Esophagus squamous epithelium (tissue), 5 donors: ENCODE measurements around the gene GSG1. TPM values are rescaled to one million over a fixed set of nuclear protein-coding genes. Genes with fewer than 3 reads are reported as not detected.
"Not testable (repeated sequence)": the region's sequence is repeated elsewhere in the genome, so short reads cannot be mapped to it uniquely, and the experiment has no call there.

Experiments
- DNase-seq: peaks from one replicate; lab custom pipeline; 2025; lab: John Stamatoyannopoulos, UW
- H3K27ac ChIP-seq, 4 donors: fragments of 200-600 bp; sonication (generic); one replicate each; pipeline ENCODE4 v1.5.1; 2016 to 2019; ENCODE audit warnings: mild to moderate bottlenecking in 1 of 4
- H3K27me3 ChIP-seq, 4 donors: fragments of 200-600 bp; sonication (generic); 1 replicate in 3 of 4; 2 replicates in 1 of 4; pipeline versions ENCODE4 v1.5.1 to v1.6.0; 2017 to 2021; ENCODE audit warnings: antibody characterized with exemption in 1 of 4
- H3K36me3 ChIP-seq, 3 donors: fragments of 200-600 bp; sonication (generic); one replicate each; pipeline ENCODE4 v1.5.1; 2016 to 2019
- H3K4me1 ChIP-seq, 3 donors: fragments of 200-600 bp; sonication (generic); one replicate each; pipeline ENCODE4 v1.5.1; 2017 to 2019
- H3K4me3 ChIP-seq, 4 donors: fragments of 200-600 bp; sonication (generic); 1 replicate in 3 of 4; 2 replicates in 1 of 4; pipeline ENCODE4 v1.5.1; 2016 to 2019; ENCODE audit warnings: mild to moderate bottlenecking in 2 of 4, moderate library complexity in 1 of 4
- H3K9me3 ChIP-seq, 3 donors: fragments of 200-600 bp; sonication (generic); one replicate each; pipeline ENCODE4 v1.5.1; 2016 to 2019
- CTCF ChIP-seq, 6 experiments: fragments of 450-650 bp in 4 of 6; fragments of 200-600 bp in 2 of 6; sonication (generic) in 2 of 6; IDR thresholded peaks; one replicate each; pipeline ENCODE4 v1.5.1; 2016 to 2019; ENCODE audit warnings: antibody characterized with exemption in 6 of 6, mild to moderate bottlenecking in 4 of 6, moderate library complexity in 4 of 6
- POLR2A ChIP-seq, 4 donors: fragments of 450-650 bp; IDR thresholded peaks; one replicate each; pipeline ENCODE4 v1.6.1; 2017; ENCODE audit warnings: antibody characterized with exemption in 4 of 4, mild to moderate bottlenecking in 4 of 4, moderate library complexity in 3 of 4
- WGBS, 2 donors: methylation state at CpG; one replicate each; pipeline ENCODE4 v1.1.5; 2018; 5-methylcytosine and 5-hydroxymethylcytosine counted together
- intact Hi-C: fragments of 100-400 bp; cut with DNase I; formaldehyde crosslinking; loops from one replicate; pipeline ENCODE4 v1.15.0; 2022
- total RNA-seq, 4 donors: library from RNA; depleted of rRNA; stranded (reverse); fragments of >200 nt; gene quantifications; one replicate each; pipeline ENCODE4 v1.1.0, GENCODE V29; 2016
- donor health status: DM: yes; HTN: yes; CAD: no.

Gene GSG1
- total RNA-seq, 4 donors from 2014 or later, result not detected

- Histone ChIP-seq H3K9me3 (no peaks in the 10 kb centered on the region), H3K27ac (no peak overlapping the region), H3K4me1 (peaks cover 0 to 18% (median 0%) of the 10 kb centered on the region in 3 donors), H3K36me3 (peaks cover 0 to 15% (median 0%) of the 10 kb centered on the region in 3 donors), H3K4me3 (no peak overlapping the region), H3K27me3 (no peaks in the 10 kb centered on the region)
- intact Hi-C loops, result no loop called here
- TF ChIP-seq CTCF (IDR thresholded peaks at IDR 0.05) (no peak), POLR2A (IDR thresholded peaks at IDR 0.05) (no peak)
- WGBS, 2 donors, result 90 to 100% methylated on average over 4 of the region's 5 CpGs
- DNase-seq, result no peak
Measured at GRCh38 chr12:13087766-13088165, 15.7 kb downstream of the GSG1 start.

GRCh38 chr12:13085968-13086686 is 17.3 kb downstream of the GSG1 start:
- no peaks in the 10 kb centered on the region for H3K9me3 ChIP-seq
- TF ChIP-seq CTCF (IDR thresholded peaks at IDR 0.05) (no peak), POLR2A (IDR thresholded peaks at IDR 0.05) (no peak)
- 56 to 80% methylated on average over 7 of the region's 7 CpGs for WGBS, 2 donors
- no peak overlapping the region for H3K4me3 ChIP-seq
- peaks cover 0 to 18% (median 0%) of the 10 kb centered on the region in 3 donors for H3K4me1 ChIP-seq
- intact Hi-C loops, result no loop called here
- peak overlapping the region in 2 of 4 donors; percentile 37 to 48 for H3K27ac ChIP-seq
- peaks cover 0 to 30% (median 0%) of the 10 kb centered on the region in 3 donors for H3K36me3 ChIP-seq
- no peaks in the 10 kb centered on the region for H3K27me3 ChIP-seq
- DNase-seq, result no peak

GRCh38 chr12:13084898-13085640 is 18.4 kb downstream of the GSG1 start:
- Histone ChIP-seq H3K4me3 (no peak overlapping the region), H3K27me3 (no peaks in the 10 kb centered on the region), H3K27ac (peak overlapping the region in 3 of 4 donors; percentile 13 to 48 (median 37)), H3K36me3 (peaks cover 0 to 41% (median 0%) of the 10 kb centered on the region in 3 donors), H3K9me3 (no peaks in the 10 kb centered on the region), H3K4me1 (peaks cover 0 to 18% (median 0%) of the 10 kb centered on the region in 3 donors)
- no peak for DNase-seq
- intact Hi-C loops, result no loop called here
- TF ChIP-seq CTCF (IDR thresholded peaks at IDR 0.05), result no peak
- TF ChIP-seq POLR2A (IDR thresholded peaks at IDR 0.05), result no peak
- WGBS, 2 donors, result 86 to 91% methylated on average over 10 of the region's 11 CpGs

- peaks cover 0 to 18% (median 0%) of the 10 kb centered on the region in 3 donors for H3K4me1 ChIP-seq
- H3K9me3 ChIP-seq, H3K4me3 ChIP-seq, H3K27me3 ChIP-seq, intact Hi-C loops, DNase-seq, H3K27ac ChIP-seq: not testable (repeated sequence)
- WGBS, 2 donors, result 84 to 89% methylated on average over 4 to 5 of the region's 5 CpGs
- H3K36me3 ChIP-seq, result peaks cover 0 to 51% (median 0%) of the 10 kb centered on the region in 3 donors
Measured at GRCh38 chr12:13083638-13084037, 19.8 kb downstream of the GSG1 start.

- Histone ChIP-seq H3K4me3 (no peak overlapping the region), H3K36me3 (peaks cover 0 to 51% (median 0%) of the 10 kb centered on the region in 3 donors), H3K27ac (no peak overlapping the region), H3K9me3 (no peaks in the 10 kb centered on the region), H3K27me3 (no peaks in the 10 kb centered on the region), H3K4me1 (peaks cover 0 to 18% (median 0%) of the 10 kb centered on the region in 3 donors)
- no peak for TF ChIP-seq POLR2A (IDR thresholded peaks at IDR 0.05)
- no peak for TF ChIP-seq CTCF (IDR thresholded peaks at IDR 0.05)
- WGBS, 2 donors, result 92 to 93% methylated on average over 2 of the region's 2 CpGs
- intact Hi-C loops, result no loop called here
- no peak for DNase-seq
Measured at GRCh38 chr12:13082861-13083260, 20.6 kb downstream of the GSG1 start.
